Liver (tissue), 9 donors: ENCODE measurements around the gene STK4. TPM values are rescaled to one million over a fixed set of nuclear protein-coding genes. Genes with fewer than 3 reads are reported as not detected.
A peak's percentile ranks its signal among the peaks of the same experiment; 100 is the strongest.

Source experiments
- DNase-seq: peaks from one replicate; pipeline ENCODE4 v3.0.0-alpha.2; 2017; ENCODE audit warnings: low spot score
- H3K27ac ChIP-seq, 2 donors: one replicate each; pipeline ENCODE4 v1.7.0; 2013; ENCODE audit warnings: inconsistent platforms in 2 of 2, low read length in 2 of 2, control low read depth in 1 of 2, low read depth in 1 of 2, mild to moderate bottlenecking in 1 of 2
- H3K27me3 ChIP-seq, 4 donors: one replicate each; pipeline versions ENCODE4 v1.6.1 to v1.7.0; 2013; ENCODE audit warnings: low read length in 3 of 4, inconsistent platforms in 1 of 4, mild to moderate bottlenecking in 1 of 4, moderate library complexity in 1 of 4; ENCODE audit not compliant: control insufficient read depth in 4 of 4, insufficient read depth in 4 of 4
- H3K36me3 ChIP-seq, 4 donors: one replicate each; pipeline versions ENCODE4 v1.6.1 to v1.7.0; 2013; ENCODE audit warnings: low read length in 3 of 4, mild to moderate bottlenecking in 3 of 4, low read depth in 1 of 4, moderate library complexity in 1 of 4; ENCODE audit not compliant: control insufficient read depth in 4 of 4, insufficient read depth in 3 of 4
- H3K4me1 ChIP-seq, 4 donors: one replicate each; pipeline versions ENCODE4 v1.6.1 to v1.7.0; 2013; ENCODE audit warnings: low read length in 3 of 4, mild to moderate bottlenecking in 3 of 4, moderate library complexity in 1 of 4; ENCODE audit not compliant: control insufficient read depth in 4 of 4, insufficient read depth in 4 of 4
- H3K4me3 ChIP-seq, 3 donors: one replicate each; pipeline versions ENCODE4 v1.6.1 to v1.7.0; 2013; ENCODE audit warnings: low read length in 3 of 3, control low read depth in 1 of 3, low read depth in 1 of 3, mild to moderate bottlenecking in 1 of 3
- H3K9ac ChIP-seq, 2 donors: one replicate each; pipeline ENCODE4 v1.7.0; 2013; ENCODE audit warnings: low read length in 2 of 2, mild to moderate bottlenecking in 2 of 2, moderate library complexity in 2 of 2, control low read depth in 1 of 2, low read depth in 1 of 2
- H3K9me3 ChIP-seq, 4 donors: one replicate each; pipeline versions ENCODE4 v1.6.1 to v1.7.0; 2013; ENCODE audit warnings: low read length in 3 of 4; ENCODE audit not compliant: control insufficient read depth in 4 of 4
- ATF3 ChIP-seq: IDR thresholded peaks from 2 replicates; pipeline ENCODE4 v1.6.1; 2016; ENCODE audit warnings: antibody characterized with exemption
- CTCF ChIP-seq: fragments of 150-350 bp; IDR thresholded peaks from 2 replicates; pipeline ENCODE4 v1.5.1; 2017; ENCODE audit warnings: improper control_type of control experiment, low read depth, low read length; ENCODE audit not compliant: missing input control
- EGR1 ChIP-seq, 2 donors: IDR thresholded peaks; 2 replicates each; pipeline ENCODE4 v1.6.1; 2016 to 2018; ENCODE audit warnings: antibody characterized with exemption in 2 of 2, low read depth in 2 of 2
- FOXA1 ChIP-seq: IDR thresholded peaks from 2 replicates; pipeline ENCODE4 v1.6.1; 2016; ENCODE audit warnings: antibody characterized with exemption
- FOXA2 ChIP-seq: IDR thresholded peaks from 2 replicates; pipeline ENCODE4 v1.6.1; 2016; ENCODE audit warnings: antibody characterized with exemption
- GABPA ChIP-seq, 2 donors: IDR thresholded peaks in 1 of 2; conservative IDR thresholded peaks in 1 of 2; 2 replicates each; pipeline ENCODE4 v1.6.1; 2016; ENCODE audit warnings: antibody characterized with exemption in 2 of 2, mild to moderate bottlenecking in 1 of 2, moderate library complexity in 1 of 2
- HNF4A ChIP-seq, 2 donors: conservative IDR thresholded peaks; 2 replicates each; pipeline ENCODE4 v1.6.1; 2016; ENCODE audit warnings: antibody characterized with exemption in 2 of 2, mild to moderate bottlenecking in 2 of 2
- HNF4G ChIP-seq: IDR thresholded peaks from 2 replicates; pipeline ENCODE4 v1.6.1; 2016; ENCODE audit warnings: antibody characterized with exemption
- JUND ChIP-seq, 2 donors: IDR thresholded peaks; 2 replicates each; pipeline ENCODE4 v1.6.1; 2016; ENCODE audit warnings: antibody characterized with exemption in 2 of 2
- MAX ChIP-seq: IDR thresholded peaks from 2 replicates; pipeline ENCODE4 v1.6.1; 2016; ENCODE audit warnings: antibody characterized with exemption
- NR2F2 ChIP-seq: IDR thresholded peaks from 2 replicates; pipeline ENCODE4 v1.6.1; 2016; ENCODE audit warnings: antibody characterized with exemption
- RAD21 ChIP-seq, 2 donors: IDR thresholded peaks; 2 replicates each; pipeline ENCODE4 v1.6.1; 2016; ENCODE audit warnings: antibody characterized with exemption in 2 of 2, mild to moderate bottlenecking in 2 of 2
- RXRA ChIP-seq, 2 donors: IDR thresholded peaks; 2 replicates each; pipeline ENCODE4 v1.6.1; 2017 to 2018; ENCODE audit warnings: antibody characterized with exemption in 2 of 2, mild to moderate bottlenecking in 1 of 2
- SP1 ChIP-seq: IDR thresholded peaks from 2 replicates; pipeline ENCODE4 v1.6.1; 2018; ENCODE audit warnings: antibody characterized with exemption, mild to moderate bottlenecking
- TAF1 ChIP-seq: conservative IDR thresholded peaks from 2 replicates; pipeline ENCODE4 v1.6.1; 2016; ENCODE audit warnings: antibody characterized with exemption, mild to moderate bottlenecking
- WGBS: extraction: QIAGEN DNeasy Blood & Tissue Kit; methylation state at CpG from one replicate; pipeline ENCODE4 v1.1.7; 2013; 5-methylcytosine and 5-hydroxymethylcytosine counted together
- polyA plus RNA-seq, 2 donors: library from polyadenylated mRNA; stranded (reverse) in 1 of 2; unstranded in 1 of 2; fragments of 200-250 nt in 1 of 2; fragments of >200 nt in 1 of 2; fragmentation: Nextera tagmentation in 1 of 2; extraction: Ambion mirVana in 1 of 2; gene quantifications; one replicate each; pipeline versions ENCODE4 v1.2.1 to v1.2.3, GENCODE V29; 2013 to 2015
- total RNA-seq, 2 donors: library from RNA; depleted of rRNA; stranded (reverse); fragments of >200 nt; gene quantifications; one replicate each; pipeline ENCODE4 v1.2.3, GENCODE V29; 2014
- TF ChIP-seq, protein P1 (sequence below): IDR thresholded peaks from 2 replicates; pipeline ENCODE4 v1.6.1; 2016; ENCODE audit warnings: antibody characterized with exemption
- TF ChIP-seq, protein P2 (sequence below): IDR thresholded peaks from 2 replicates; pipeline ENCODE4 v1.6.1; 2016; ENCODE audit warnings: antibody characterized with exemption, mild to moderate bottlenecking
- donor health status: healthy.
- donor health status: healthy.
- donor health status: healthy.
- donor health status: healthy.
- donor health status: healthy.

Gene STK4
- total and polyA plus RNA-seq, 4 donors, result 3.7 to 20.8 (median 13.9) TPM

- DNase-seq, result no peak
- Histone ChIP-seq H3K4me3 (no peak overlapping the region), H3K9ac (no peak overlapping the region), H3K27me3 (peaks cover 2 to 11% (median 7%) of the 10 kb centered on the region in 4 donors), H3K36me3 (no peaks in the 10 kb centered on the region), H3K9me3 (no peaks in the 10 kb centered on the region), H3K27ac (no peak overlapping the region), H3K4me1 (peaks cover 11 to 23% (median 16%) of the 10 kb centered on the region in 4 donors)
- TF ChIP-seq ATF3 (no peak), NR2F2 (no peak), HNF4A (conservative IDR thresholded peaks at IDR 0.05) (peak in 1 of 2 donors; percentile 14), RXRA (IDR thresholded peaks at IDR 0.05) (peak in 1 of 2 donors; percentile 37)
- TF ChIP-seq, protein P1, sequence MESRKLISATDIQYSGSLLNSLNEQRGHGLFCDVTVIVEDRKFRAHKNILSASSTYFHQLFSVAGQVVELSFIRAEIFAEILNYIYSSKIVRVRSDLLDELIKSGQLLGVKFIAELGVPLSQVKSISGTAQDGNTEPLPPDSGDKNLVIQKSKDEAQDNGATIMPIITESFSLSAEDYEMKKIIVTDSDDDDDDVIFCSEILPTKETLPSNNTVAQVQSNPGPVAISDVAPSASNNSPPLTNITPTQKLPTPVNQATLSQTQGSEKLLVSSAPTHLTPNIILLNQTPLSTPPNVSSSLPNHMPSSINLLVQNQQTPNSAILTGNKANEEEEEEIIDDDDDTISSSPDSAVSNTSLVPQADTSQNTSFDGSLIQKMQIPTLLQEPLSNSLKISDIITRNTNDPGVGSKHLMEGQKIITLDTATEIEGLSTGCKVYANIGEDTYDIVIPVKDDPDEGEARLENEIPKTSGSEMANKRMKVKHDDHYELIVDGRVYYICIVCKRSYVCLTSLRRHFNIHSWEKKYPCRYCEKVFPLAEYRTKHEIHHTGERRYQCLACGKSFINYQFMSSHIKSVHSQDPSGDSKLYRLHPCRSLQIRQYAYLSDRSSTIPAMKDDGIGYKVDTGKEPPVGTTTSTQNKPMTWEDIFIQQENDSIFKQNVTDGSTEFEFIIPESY, result no peak
- TF ChIP-seq, protein P2, sequence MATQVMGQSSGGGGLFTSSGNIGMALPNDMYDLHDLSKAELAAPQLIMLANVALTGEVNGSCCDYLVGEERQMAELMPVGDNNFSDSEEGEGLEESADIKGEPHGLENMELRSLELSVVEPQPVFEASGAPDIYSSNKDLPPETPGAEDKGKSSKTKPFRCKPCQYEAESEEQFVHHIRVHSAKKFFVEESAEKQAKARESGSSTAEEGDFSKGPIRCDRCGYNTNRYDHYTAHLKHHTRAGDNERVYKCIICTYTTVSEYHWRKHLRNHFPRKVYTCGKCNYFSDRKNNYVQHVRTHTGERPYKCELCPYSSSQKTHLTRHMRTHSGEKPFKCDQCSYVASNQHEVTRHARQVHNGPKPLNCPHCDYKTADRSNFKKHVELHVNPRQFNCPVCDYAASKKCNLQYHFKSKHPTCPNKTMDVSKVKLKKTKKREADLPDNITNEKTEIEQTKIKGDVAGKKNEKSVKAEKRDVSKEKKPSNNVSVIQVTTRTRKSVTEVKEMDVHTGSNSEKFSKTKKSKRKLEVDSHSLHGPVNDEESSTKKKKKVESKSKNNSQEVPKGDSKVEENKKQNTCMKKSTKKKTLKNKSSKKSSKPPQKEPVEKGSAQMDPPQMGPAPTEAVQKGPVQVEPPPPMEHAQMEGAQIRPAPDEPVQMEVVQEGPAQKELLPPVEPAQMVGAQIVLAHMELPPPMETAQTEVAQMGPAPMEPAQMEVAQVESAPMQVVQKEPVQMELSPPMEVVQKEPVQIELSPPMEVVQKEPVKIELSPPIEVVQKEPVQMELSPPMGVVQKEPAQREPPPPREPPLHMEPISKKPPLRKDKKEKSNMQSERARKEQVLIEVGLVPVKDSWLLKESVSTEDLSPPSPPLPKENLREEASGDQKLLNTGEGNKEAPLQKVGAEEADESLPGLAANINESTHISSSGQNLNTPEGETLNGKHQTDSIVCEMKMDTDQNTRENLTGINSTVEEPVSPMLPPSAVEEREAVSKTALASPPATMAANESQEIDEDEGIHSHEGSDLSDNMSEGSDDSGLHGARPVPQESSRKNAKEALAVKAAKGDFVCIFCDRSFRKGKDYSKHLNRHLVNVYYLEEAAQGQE, result no peak
- 37% methylated on average over 6 of the region's 6 CpGs for WGBS
These were observed 135.1 kb downstream of the STK4 start for GRCh38 chr20:45101333-45101850.

- Histone ChIP-seq H3K4me1 (peaks cover 8 to 18% (median 11%) of the 10 kb centered on the region in 4 donors), H3K27me3 (peaks cover 0 to 2% (median 0%) of the 10 kb centered on the region in 4 donors), H3K9ac (no peak overlapping the region), H3K9me3 (no peaks in the 10 kb centered on the region), H3K27ac (no peak overlapping the region), H3K36me3 (no peaks in the 10 kb centered on the region), H3K4me3 (no peak overlapping the region)
- 80% methylated on average over 2 of the region's 2 CpGs for WGBS
- DNase-seq, result no peak
- TF ChIP-seq, protein P2, result no peak
- TF ChIP-seq RXRA (IDR thresholded peaks at IDR 0.05), result no peak
- no peak for TF ChIP-seq EGR1 (IDR thresholded peaks at IDR 0.05; ENCODE audit: low read depth in 2 of 2)
- TF ChIP-seq SP1, result no peak
- TF ChIP-seq CTCF, result no peak
- no peak for TF ChIP-seq FOXA2
- no peak for TF ChIP-seq HNF4A (conservative IDR thresholded peaks at IDR 0.05)
- no peak for TF ChIP-seq JUND (IDR thresholded peaks at IDR 0.05)
- no peak for TF ChIP-seq GABPA (IDR thresholded peaks at IDR 0.05 in 1 of 2, conservative IDR thresholded peaks at IDR 0.05 in 1 of 2)
- TF ChIP-seq ATF3, result no peak
- TF ChIP-seq HNF4G, result no peak
- no peak for TF ChIP-seq RAD21 (IDR thresholded peaks at IDR 0.05)
- no peak for TF ChIP-seq FOXA1
- no peak for TF ChIP-seq NR2F2
- TF ChIP-seq, protein P1, result no peak
- no peak for TF ChIP-seq MAX
- no peak for TF ChIP-seq TAF1
These were observed 136.8 kb downstream of the STK4 start for GRCh38 chr20:45103072-45103471.
